IPS DF 6.9 (cell line): ENCODE measurements around the gene TRAPPC2L.
"Not testable (repeated sequence)": the region's sequence is repeated elsewhere in the genome, so short reads cannot be mapped to it uniquely, and the experiment has no call there.

Experiments used
- DNase-seq: peaks from one replicate; pipeline ENCODE4 v3.0.0-alpha.2; 2013; ENCODE audit warnings: low read depth, low spot score
- H3K27ac ChIP-seq: one replicate; pipeline ENCODE4 v1.5.1; 2013; ENCODE audit warnings: low read length, control low read depth
- H3K27me3 ChIP-seq: 2 replicates; pipeline ENCODE4 v1.6.1; 2013; ENCODE audit warnings: mild to moderate bottlenecking, low read length; ENCODE audit not compliant: control insufficient read depth, insufficient read depth
- H3K36me3 ChIP-seq: 2 replicates; pipeline ENCODE4 v1.6.1; 2013; ENCODE audit warnings: low read length; ENCODE audit not compliant: control insufficient read depth, insufficient read depth
- H3K4me1 ChIP-seq: 2 replicates; pipeline ENCODE4 v1.6.1; 2013; ENCODE audit warnings: low read length; ENCODE audit not compliant: control insufficient read depth, insufficient read depth
- H3K4me3 ChIP-seq: 2 replicates; pipeline ENCODE4 v1.5.1; 2013; ENCODE audit warnings: mild to moderate bottlenecking, low read length
- H3K9me3 ChIP-seq: 2 replicates; pipeline ENCODE4 v1.6.1; 2013; ENCODE audit warnings: low read length, inconsistent platforms; ENCODE audit not compliant: control insufficient read depth, insufficient read depth
- WGBS: extraction: QIAGEN DNeasy Blood & Tissue Kit; methylation state at CpG from one replicate; pipeline ENCODE4 v1.1.7; 2013; ENCODE audit warnings: mixed read lengths, missing lambda C conversion rate; ENCODE audit not compliant: insufficient read length, insufficient coverage; 5-methylcytosine and 5-hydroxymethylcytosine counted together

Gene TRAPPC2L

GRCh38 chr16:88884569-88885271 lies 27.8 kb downstream of the TRAPPC2L start:
- no CpG with 5 or more reads among the region's 39 CpGs for WGBS
- DNase-seq = no peak
- no peaks in the 10 kb centered on the region for H3K27me3 ChIP-seq
- no peak overlapping the region for H3K27ac ChIP-seq
- no peaks in the 10 kb centered on the region for H3K36me3 ChIP-seq
- H3K4me3 ChIP-seq = no peak overlapping the region
- H3K9me3 ChIP-seq = no peaks in the 10 kb centered on the region
- peaks cover 3% of the 10 kb centered on the region; the same call in 1 of the 2 replicates for H3K4me1 ChIP-seq

- no CpG with 5 or more reads among the region's 28 CpGs for WGBS
- H3K27me3 ChIP-seq = no peaks in the 10 kb centered on the region
- no peaks in the 10 kb centered on the region for H3K9me3 ChIP-seq
- peaks cover 1% of the 10 kb centered on the region; the same call in 1 of the 2 replicates for H3K4me1 ChIP-seq
- no peak overlapping the region for H3K4me3 ChIP-seq
- H3K27ac ChIP-seq = no peak overlapping the region
- no peaks in the 10 kb centered on the region; the same call in 1 of the 2 replicates for H3K36me3 ChIP-seq
- DNase-seq = no peak
Measured at GRCh38 chr16:88885693-88886280, 28.9 kb downstream of the TRAPPC2L start.

GRCh38 chr16:88886420-88886844 lies 29.5 kb downstream of the TRAPPC2L start:
- no CpG with 5 or more reads among the region's 15 CpGs for WGBS
- H3K27me3 ChIP-seq = no peaks in the 10 kb centered on the region
- no peak overlapping the region for H3K4me3 ChIP-seq
- no peaks in the 10 kb centered on the region; the same call in 1 of the 2 replicates for H3K36me3 ChIP-seq
- no peaks in the 10 kb centered on the region for H3K9me3 ChIP-seq
- no peak overlapping the region for H3K27ac ChIP-seq
- H3K4me1 ChIP-seq = peaks cover 1% of the 10 kb centered on the region; the same call in 1 of the 2 replicates
- DNase-seq = no peak

- no peak for DNase-seq
- H3K36me3 ChIP-seq = no peaks in the 10 kb centered on the region; the same call in 1 of the 2 replicates
- no peaks in the 10 kb centered on the region for H3K9me3 ChIP-seq
- WGBS = no CpG with 5 or more reads among the region's 39 CpGs
- H3K27ac ChIP-seq = no peak overlapping the region
- peaks cover 1% of the 10 kb centered on the region; the same call in 1 of the 2 replicates for H3K4me1 ChIP-seq
- no peak overlapping the region for H3K4me3 ChIP-seq
- no peaks in the 10 kb centered on the region for H3K27me3 ChIP-seq
Measured at GRCh38 chr16:88886845-88887521, 30.1 kb downstream of the TRAPPC2L start.

- Histone ChIP-seq H3K4me1 (peaks cover 1% of the 10 kb centered on the region; the same call in 1 of the 2 replicates), H3K27ac (no peak overlapping the region), H3K9me3 (no peaks in the 10 kb centered on the region), H3K36me3 (no peaks in the 10 kb centered on the region; the same call in 1 of the 2 replicates), H3K4me3 (no peak overlapping the region), H3K27me3 (no peaks in the 10 kb centered on the region)
- no peak for DNase-seq
- no CpG with 5 or more reads among the region's 14 CpGs for WGBS
Measured at GRCh38 chr16:88888057-88888456, 31.1 kb downstream of the TRAPPC2L start.

GRCh38 chr16:88888461-88889387 lies 31.8 kb downstream of the TRAPPC2L start:
- H3K9me3 ChIP-seq = no peaks in the 10 kb centered on the region
- no peaks in the 10 kb centered on the region; the same call in 1 of the 2 replicates for H3K36me3 ChIP-seq
- no CpG with 5 or more reads among the region's 30 CpGs for WGBS
- no peak overlapping the region for H3K27ac ChIP-seq
- DNase-seq = no peak
- peaks cover 1% of the 10 kb centered on the region; the same call in 1 of the 2 replicates for H3K4me1 ChIP-seq
- no peak overlapping the region for H3K4me3 ChIP-seq
- H3K27me3 ChIP-seq = no peaks in the 10 kb centered on the region

GRCh38 chr16:88889702-88890352 lies 32.9 kb downstream of the TRAPPC2L start:
- not testable (repeated sequence) for DNase-seq, H3K4me1 ChIP-seq, H3K27me3 ChIP-seq, H3K27ac ChIP-seq, H3K9me3 ChIP-seq, H3K4me3 ChIP-seq, H3K36me3 ChIP-seq
- WGBS = no CpG with 5 or more reads among the region's 48 CpGs

- H3K4me3 ChIP-seq = no peak overlapping the region
- no peak for DNase-seq
- no CpG with 5 or more reads among the region's 16 CpGs for WGBS
- no peak overlapping the region for H3K27ac ChIP-seq
- no peaks in the 10 kb centered on the region for H3K9me3 ChIP-seq
- peaks cover 1% of the 10 kb centered on the region; the same call in 1 of the 2 replicates for H3K4me1 ChIP-seq
- H3K36me3 ChIP-seq = no peaks in the 10 kb centered on the region; the same call in 1 of the 2 replicates
- H3K27me3 ChIP-seq = no peaks in the 10 kb centered on the region
Measured at GRCh38 chr16:88891083-88891482, 34.2 kb downstream of the TRAPPC2L start.

GRCh38 chr16:88892065-88892464 lies 35.1 kb downstream of the TRAPPC2L start:
- Histone ChIP-seq H3K4me1 (peaks cover 1% of the 10 kb centered on the region; the same call in 1 of the 2 replicates), H3K36me3 (no peaks in the 10 kb centered on the region; the same call in 1 of the 2 replicates), H3K27ac (no peak overlapping the region), H3K9me3 (no peaks in the 10 kb centered on the region), H3K27me3 (no peaks in the 10 kb centered on the region), H3K4me3 (no peak overlapping the region)
- no peak for DNase-seq
- no CpG with 5 or more reads among the region's 20 CpGs for WGBS
